H1 (cell line): ENCODE results near the gene TNN.

ENCODE experiments used
- BRCA1 ChIP-seq: IDR thresholded peaks from 2 replicates; pipeline ENCODE4 v1.6.1; 2012; ENCODE audit warnings: low read depth, low read length, improper control_type of control experiment
- CTCF ChIP-seq, 3 experiments: IDR thresholded peaks; 1 replicate in 2 of 3; 2 replicates in 1 of 3; pipeline versions ENCODE4 v1.5.1 to v1.6.1; 2011; ENCODE audit warnings: low read length in 3 of 3, mild to moderate bottlenecking in 3 of 3, inconsistent platforms in 2 of 3, low read depth in 1 of 3, moderate library complexity in 1 of 3; ENCODE audit not compliant: insufficient read depth in 1 of 3; ENCODE audit errors: control extremely low read depth in 1 of 3
- EGR1 ChIP-seq: IDR thresholded peaks from 2 replicates; pipeline ENCODE4 v1.6.1; 2011; ENCODE audit warnings: low read depth, low read length, borderline replicate concordance
- EZH2 ChIP-seq: fragments of 200-600 bp; sonication (generic); IDR thresholded peaks from 2 replicates; pipeline ENCODE4 v1.7.1; 2012; ENCODE audit warnings: low read depth, mild to moderate bottlenecking, moderate library complexity, low read length, inconsistent platforms; ENCODE audit not compliant: severe bottlenecking
- GABPA ChIP-seq: IDR thresholded peaks from 2 replicates; pipeline ENCODE4 v1.6.1; 2011; ENCODE audit warnings: mild to moderate bottlenecking, low read length, moderate library complexity, borderline replicate concordance; ENCODE audit not compliant: insufficient read depth
- JUND ChIP-seq: IDR thresholded peaks from 2 replicates; pipeline ENCODE4 v1.6.1; 2011; ENCODE audit warnings: mild to moderate bottlenecking, improper control_type of control experiment, low read length
- POLR2A ChIP-seq, 2 experiments: IDR thresholded peaks; 1 replicate in 1 of 2; 2 replicates in 1 of 2; pipeline ENCODE4 v1.6.1; 2011; ENCODE audit warnings: low read depth in 2 of 2, low read length in 2 of 2, mild to moderate bottlenecking in 2 of 2; ENCODE audit errors: control extremely low read depth in 1 of 2
- RAD21 ChIP-seq, 2 experiments: IDR thresholded peaks in 1 of 2; conservative IDR thresholded peaks in 1 of 2; 2 replicates each; pipeline ENCODE4 v1.6.1; 2011; ENCODE audit warnings: low read depth in 2 of 2, low read length in 2 of 2, improper control_type of control experiment in 1 of 2, inconsistent platforms in 1 of 2, mild to moderate bottlenecking in 1 of 2, moderate library complexity in 1 of 2

- TF ChIP-seq CTCF (IDR thresholded peaks at IDR 0.05; ENCODE audit: control extremely low read depth in 1 of 3, insufficient read depth in 1 of 3, low read depth in 1 of 3, low read length in 3 of 3) (peak; percentile 84 to 92 (median 91)), JUND (peak; percentile 30; the same call in 1 of the 2 replicates), EZH2 (no peak), EGR1 (no peak), POLR2A (IDR thresholded peaks at IDR 0.05; ENCODE audit: control extremely low read depth in 1 of 2, low read depth in 2 of 2, low read length in 2 of 2) (no peak), GABPA (no peak), BRCA1 (no peak), RAD21 (IDR thresholded peaks at IDR 0.05 in 1 of 2, conservative IDR thresholded peaks at IDR 0.05 in 1 of 2; ENCODE audit: low read depth in 2 of 2, low read length in 2 of 2) (peak; percentile 92 to 95)
Observed at GRCh38 chr1:175154629-175155472, 87.2 kb downstream of the TNN start.
